Measurements from ENCODE around the gene TPX2.
"Not testable (repeated sequence)": the region's sequence is repeated elsewhere in the genome, so short reads cannot be mapped to it uniquely, and the experiment has no call there.

The TPX2 gene

DNA sequence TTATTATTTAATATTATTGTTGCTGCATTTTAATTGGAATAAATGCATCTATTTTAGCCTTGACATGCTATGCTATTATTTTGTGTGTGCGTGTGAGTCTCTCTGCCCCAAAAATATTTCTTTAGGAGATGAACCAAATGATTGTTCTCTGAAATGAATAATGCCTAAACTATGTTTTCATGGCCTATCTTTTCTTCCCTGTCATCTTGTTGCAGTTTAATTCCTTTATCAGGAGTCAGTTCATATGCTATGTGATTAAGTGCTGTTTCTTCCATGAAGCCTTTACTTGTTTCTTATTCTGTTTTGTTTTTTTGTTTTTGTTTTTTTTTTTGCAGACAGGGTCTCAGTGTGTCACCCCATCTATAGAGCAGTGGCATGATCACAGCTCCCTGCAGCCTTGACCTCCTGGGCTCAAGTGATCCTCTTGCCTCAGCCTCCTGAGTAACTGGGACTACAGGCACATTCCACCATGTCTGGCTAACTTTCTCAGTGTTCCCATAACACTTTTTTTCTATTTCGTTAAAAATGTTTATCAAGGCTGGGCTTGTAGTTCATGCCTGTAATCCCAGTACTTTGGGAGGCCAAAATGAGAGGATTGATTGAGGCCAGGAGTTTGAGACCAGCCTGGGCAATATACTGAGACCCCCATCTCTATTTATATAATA lies 25.7 kb downstream of the TPX2 start:
- DNase-seq, result no peak

GRCh38 chr20:31767805-31768204 lies 28.7 kb downstream of the TPX2 start:
- DNase-seq, result no peak

GRCh38 chr20:31769681-31770080 lies 30.6 kb downstream of the TPX2 start:
- no peak for DNase-seq

DNA sequence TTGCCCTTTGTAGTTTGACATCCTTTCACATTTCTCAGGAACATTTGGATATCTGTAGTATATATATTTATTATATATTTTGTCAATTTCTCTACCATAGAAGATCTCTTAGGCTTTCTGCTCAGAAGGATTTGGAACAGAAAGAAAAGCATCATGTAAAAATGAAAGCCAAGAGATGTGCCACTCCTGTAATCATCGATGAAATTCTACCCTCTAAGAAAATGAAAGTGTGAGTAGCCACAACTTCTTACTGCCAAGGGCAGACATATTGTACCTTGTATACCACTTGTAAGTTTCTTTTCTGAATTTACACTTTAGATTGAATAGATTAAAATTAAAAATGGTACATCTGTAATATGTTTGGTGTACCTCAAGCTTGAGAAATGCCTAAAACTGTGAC lies 31.2 kb downstream of the TPX2 start:
- no peak for DNase-seq

- no peak for DNase-seq
Observed at GRCh38 chr20:31774408-31774807, 35.3 kb downstream of the TPX2 start.

GRCh38 chr20:31780839-31781238 lies 41.7 kb downstream of the TPX2 start:
- DNase-seq, result no peak

DNA sequence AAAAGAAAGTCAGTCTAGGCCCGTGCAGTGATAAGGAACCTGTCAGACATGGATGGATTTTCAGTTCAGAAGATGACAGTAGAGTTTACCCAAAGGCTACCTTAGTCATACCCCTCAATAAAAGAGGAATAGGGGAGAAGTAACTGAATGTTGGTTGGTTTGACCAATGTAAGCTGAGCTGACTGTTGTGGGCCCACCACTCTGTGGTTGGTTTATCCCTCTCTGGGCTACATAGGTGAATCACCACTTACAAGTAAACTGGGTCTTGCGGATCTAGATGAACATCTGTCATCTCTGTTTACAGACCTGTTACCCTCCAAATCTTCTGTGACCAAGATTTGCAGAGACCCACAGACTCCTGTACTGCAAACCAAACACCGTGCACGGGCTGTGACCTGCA lies 42.9 kb downstream of the TPX2 start:
- DNase-seq, result no peak

DNA sequence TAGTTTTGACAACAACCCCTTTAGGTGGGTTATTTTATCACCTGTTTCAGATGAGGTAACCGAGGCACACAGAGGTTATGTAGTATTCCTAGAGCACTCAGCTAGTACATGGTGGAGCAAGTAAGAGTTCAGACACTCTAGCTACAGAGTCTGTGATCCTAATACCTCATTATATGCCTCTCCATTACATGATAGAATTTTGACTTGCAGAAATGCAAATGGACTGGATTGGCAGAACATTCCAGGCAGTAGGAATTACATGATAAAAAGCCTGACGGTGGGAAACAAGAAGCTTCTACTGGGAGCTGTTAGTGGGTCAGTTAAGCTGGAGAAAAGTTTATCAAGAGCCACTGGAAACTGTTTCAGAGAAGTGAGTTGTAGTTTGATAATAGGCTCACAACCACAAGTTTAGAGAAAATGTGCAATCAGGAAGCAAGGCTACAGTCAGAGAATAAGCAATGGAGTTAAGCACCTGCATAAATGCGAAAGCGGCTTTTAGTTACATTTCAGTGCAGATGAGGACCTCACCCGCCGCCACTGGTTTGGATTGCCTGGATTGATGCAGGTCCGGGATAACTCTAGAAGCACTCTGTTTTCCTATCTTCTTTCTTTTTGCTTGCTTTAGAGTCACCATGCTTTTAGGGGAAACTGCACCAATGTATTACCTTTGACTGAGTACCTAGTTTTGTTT lies 45.4 kb downstream of the TPX2 start:
- no peak for DNase-seq

DNA sequence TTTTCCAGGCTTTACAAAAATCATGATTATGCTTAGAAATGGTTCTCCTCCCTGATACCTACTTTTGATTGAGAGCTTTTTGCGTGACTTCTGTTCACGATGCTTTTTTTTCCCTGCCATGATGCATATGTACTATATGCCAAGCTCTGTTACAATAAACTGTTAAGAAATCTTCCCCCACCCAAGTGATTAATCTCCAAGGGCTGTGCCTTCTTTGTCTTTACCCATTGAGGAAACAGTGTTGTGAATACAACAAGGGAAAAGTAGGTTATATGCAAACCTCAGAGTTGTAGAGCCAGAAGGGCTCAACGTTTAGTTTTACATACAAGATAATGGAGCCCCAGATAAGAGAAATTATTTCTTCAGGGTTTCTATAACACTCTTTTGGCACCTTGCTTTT lies 46.0 kb downstream of the TPX2 start:
- no peak for DNase-seq

GRCh38 chr20:31788578-31788977 lies 49.5 kb downstream of the TPX2 start:
- DNase-seq, result no peak

- no peak for DNase-seq
Observed at GRCh38 chr20:31790401-31790800, 51.3 kb downstream of the TPX2 start.

DNA sequence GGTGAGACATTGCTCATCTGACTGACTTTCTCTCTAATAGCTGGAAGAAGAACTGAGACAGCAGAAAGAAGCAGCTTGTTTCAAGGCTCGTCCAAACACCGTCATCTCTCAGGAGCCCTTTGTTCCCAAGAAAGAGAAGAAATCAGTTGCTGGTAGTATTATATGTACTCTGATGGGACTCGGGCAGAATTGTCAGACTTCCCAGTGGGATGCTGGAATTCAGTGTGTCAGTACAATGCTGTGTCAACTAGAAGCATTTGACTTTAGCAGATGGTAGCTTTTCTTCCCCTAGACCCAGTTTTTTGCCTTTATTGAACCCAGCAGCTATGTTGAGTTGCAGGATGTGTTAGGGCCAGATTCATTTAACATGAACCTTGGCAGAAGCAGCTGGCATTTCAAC lies 58.3 kb downstream of the TPX2 start:
- DNase-seq, result no peak

GRCh38 chr20:31801508-31801907 lies 62.4 kb downstream of the TPX2 start:
- no peak for DNase-seq

DNA sequence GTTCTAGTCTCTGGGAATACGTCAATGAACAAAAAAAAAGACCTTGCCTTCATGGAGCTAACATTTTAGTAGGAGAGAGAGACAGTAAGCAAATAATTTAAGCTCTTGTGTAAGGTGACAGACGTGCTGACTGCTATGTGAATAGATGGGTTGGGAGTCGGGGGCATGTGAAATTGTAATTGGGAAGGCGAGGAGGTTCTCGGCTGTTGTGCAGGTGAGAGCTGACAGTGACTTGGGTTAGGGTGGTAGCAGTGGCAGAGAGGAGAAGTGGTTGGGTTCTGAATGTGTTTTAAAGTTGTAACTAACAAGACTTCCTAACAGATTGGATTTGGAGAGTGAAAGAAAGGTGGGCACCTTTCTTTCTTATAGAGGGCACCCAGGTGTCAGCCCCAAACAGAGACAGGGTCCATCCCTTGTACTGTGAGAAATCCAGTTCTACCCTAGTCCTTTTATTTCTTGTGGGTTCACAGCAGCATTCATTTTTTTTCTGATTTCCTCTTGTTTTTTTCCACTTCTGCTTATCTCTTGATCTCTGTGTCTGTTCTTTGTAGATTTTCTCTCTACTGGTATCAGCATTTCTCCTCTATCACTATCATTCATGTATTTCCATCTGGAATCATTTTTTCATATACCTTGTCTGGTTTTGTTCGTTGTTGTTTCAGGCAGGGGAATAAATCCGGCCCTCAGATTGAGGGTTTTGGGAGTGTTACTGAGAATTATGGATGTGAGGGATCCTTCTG lies 64.6 kb downstream of the TPX2 start:
- DNase-seq, result no peak

- no peak for DNase-seq
Observed at GRCh38 chr20:31806564-31807355, 67.7 kb downstream of the TPX2 start.

DNA sequence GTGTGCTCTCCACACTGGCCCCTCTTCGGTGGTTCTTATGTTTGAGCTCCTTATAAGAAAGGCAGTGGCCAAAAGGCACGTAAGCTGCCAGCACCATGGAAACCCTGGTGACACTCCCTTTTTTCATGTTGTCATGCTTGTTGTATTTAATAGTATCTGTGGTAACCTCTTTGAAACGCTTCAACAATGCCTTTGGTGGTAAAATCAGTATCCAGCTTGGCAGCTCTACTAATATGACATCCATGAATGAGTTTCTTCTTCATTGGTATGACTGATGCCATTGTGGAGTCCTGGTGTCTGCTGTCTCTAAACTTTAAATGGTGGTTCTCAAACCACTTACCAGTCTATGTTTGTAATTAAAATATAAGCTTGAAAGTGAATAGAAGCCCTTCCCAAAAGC lies 69.4 kb downstream of the TPX2 start:
- no peak for DNase-seq

DNA sequence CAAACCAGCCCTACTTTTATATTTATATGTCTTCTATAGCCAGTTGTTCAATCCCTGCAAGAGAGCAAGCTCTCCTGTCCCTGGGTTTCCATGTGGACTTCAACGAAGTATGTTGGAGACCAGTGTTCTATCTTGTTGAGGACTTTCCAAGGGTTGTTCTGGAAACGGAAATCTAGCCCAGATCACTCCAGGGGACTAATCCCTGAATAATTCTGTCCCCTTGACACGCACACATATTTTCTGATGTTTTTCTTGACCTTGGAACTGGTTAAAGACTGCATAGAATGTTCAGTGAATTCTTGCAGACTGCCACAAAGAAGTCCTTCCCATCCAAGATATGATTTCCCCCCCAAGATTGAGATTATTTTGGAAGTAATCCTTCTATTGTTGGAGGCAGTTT lies 70.6 kb downstream of the TPX2 start:
- no peak for DNase-seq

- DNase-seq, result no peak
Observed at GRCh38 chr20:31811198-31811597, 72.1 kb downstream of the TPX2 start.

DNA sequence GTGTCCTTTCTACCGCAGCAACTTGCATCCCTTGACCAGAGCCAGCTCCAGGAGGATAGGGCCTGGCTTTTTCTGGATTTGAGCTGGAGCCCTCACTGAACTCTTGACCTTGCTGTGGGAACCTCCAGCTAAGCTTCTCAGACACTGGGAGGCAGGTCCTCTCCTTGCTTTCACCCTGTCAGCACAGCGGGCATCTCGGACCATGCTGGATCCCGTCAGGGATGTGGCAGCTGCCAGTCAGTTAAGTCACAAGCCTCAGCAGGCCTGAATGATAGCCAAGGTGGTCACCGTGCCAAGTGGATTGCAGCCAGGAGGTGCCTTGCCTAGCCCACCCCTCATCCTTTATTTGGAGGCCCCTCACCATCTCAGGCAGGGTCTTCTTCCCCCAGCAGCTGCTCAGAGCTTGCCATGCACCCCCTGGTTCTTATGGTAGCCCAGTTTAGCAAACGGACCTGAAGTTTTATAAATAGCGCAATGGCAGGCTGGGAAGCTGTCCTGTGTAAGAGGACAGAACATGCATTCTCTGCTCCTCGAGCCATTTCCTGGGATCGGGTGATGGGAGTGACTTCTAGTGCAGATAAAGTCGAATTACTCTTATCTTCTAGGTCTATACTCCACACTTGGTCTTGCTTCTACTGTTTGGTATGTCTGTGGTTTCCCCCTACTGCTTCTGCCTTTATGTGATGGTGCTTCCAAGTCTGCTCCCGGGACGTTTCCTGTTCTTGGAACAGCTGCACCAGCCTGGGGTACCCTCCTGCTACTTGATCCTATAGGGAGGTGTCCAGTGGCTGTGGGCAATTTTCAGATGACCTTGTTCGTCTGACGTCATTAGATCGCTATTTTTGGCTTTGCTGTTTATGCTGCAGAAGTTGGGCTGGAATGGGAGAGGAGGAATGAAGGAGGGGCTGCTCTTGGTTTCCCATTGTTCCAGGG lies 73.0 kb downstream of the TPX2 start:
- no peak for DNase-seq

DNA sequence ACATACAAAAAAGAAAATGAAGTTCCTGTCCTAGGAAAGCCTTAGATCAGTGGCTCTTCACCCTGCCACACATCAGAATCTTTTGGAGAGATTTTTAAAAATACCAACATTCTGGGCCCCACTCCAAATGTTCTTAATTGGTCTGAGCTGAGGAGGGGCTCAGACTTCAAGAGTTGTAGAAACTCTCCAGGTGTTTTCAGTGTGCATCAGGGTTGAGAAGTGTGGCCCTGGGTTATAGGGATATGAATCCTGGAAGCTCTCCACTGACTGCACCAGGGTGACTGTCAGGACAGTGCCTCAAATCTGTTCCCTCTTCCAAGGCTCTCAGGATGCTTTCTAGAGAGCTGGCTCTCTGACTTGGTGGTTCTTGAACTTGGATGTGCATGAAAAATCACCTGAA lies 74.5 kb downstream of the TPX2 start:
- DNase-seq, result no peak

DNA sequence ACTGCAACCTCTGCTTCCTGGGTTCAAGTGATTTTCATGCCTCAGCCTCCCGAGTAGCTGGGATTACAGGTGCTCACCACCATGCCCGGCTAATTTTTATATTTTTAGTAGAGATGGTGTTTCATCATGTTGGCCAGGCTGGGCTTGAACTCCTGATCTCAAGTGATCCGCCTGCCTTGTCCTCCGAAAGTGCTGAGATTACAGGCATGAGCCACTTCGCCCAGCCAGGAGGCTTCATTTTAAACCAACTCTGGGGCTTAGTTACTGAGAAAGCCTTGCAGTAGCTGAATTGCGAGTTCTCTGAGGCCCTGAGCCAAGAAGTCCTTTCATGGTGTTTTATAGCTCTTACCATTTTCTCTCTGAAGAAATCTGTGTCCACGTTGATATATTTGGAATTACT lies 75.1 kb downstream of the TPX2 start:
- not testable (repeated sequence) for DNase-seq
